Activated CD4-positive, alpha-beta T cell treated with anti-CD3 and anti-CD28 coated beads for 48 hours (primary cell): ENCODE data around the gene HAND2.

Experiments used
- DNase-seq: peaks from one replicate; pipeline ENCODE4 v3.0.0-alpha.2; 2020

HAND2 gene

DNA sequence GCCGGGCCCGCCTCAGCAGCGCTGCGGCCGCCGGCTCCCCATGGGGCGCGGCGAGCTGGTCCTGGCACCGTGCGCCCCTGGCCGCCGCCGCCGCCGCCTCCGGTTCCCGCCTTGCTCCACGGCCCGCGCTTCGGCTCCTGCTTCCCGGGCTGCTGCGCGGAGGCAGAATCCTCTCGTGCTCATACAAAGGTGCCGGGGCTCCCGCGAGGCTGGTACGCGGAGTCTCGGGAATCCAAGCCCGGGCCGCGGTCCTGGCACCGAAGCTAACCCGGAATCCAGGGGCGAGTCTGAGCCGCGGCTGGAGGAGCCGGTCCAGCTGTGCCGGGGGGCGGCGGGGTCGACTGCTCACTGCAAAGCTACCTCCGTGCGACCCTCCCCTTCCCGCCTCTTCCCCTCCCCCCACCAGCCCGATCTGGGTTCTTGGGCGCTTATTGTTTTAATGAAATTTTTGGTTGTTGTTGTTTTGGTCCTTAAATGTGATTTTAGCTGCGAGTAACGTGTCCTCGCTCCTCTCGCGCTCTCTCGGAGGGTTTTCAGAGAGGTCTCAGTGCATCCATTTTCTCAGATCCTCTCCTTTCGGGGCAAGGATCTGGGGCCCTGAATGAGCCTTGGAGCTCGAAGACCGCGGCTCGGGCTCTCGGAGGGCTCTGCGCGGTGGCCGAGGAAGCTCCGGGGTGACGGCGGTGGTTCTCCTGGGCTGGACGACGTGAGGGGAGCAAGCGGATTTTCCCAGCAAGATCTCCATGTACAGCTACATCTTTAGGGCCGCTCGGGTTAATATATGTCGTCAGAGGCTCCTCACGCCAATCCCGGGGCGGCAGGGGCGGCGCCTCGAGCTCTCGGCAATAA is at the start of gene HAND2:
Gene HAND2 (minus strand): TSS at position 753 of the 849 bp plus-strand sequence. CDS start 940 bp downstream, outside the sequence.
- no peak for DNase-seq

DNA sequence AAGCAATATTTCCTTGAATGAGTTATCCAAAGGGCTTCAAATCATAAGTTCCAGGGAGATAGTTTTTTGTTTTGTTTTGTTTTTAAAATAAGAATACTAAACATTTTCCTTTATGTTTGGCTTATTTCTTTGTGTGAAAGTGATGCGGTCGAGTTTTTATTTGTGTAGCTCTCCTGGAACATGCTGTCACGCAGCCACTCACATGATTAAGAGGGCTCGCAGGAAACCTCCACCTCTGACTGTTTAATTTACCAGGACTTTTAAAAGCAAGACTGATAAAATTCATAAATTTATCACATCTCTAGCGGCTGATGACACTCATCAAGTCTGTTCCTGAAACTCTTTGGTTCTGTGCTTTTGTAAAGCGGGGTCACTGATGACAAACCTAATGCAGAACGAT is 48.9 kb upstream of the HAND2 start:
- no peak for DNase-seq

DNA sequence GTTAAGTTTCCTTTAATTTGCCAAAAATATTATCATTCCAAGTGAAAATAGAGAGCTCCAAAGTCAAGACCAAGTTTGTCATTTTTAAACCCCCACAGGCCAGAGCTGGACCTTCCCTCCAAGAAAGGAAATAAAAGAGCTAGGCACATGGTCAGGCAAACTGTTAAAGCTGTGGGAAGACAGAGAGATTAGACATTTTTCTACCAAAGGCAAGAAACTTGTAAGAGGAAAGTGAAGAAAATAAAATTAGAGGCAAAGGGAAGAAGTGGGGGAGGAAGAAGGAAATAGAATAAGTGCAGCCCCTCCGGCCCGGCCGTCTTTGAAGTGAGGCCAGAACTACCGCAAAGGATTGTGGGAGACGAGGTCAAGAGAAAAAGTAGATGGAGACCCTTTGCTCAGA is 47.9 kb upstream of the HAND2 start:
- no peak for DNase-seq

DNA sequence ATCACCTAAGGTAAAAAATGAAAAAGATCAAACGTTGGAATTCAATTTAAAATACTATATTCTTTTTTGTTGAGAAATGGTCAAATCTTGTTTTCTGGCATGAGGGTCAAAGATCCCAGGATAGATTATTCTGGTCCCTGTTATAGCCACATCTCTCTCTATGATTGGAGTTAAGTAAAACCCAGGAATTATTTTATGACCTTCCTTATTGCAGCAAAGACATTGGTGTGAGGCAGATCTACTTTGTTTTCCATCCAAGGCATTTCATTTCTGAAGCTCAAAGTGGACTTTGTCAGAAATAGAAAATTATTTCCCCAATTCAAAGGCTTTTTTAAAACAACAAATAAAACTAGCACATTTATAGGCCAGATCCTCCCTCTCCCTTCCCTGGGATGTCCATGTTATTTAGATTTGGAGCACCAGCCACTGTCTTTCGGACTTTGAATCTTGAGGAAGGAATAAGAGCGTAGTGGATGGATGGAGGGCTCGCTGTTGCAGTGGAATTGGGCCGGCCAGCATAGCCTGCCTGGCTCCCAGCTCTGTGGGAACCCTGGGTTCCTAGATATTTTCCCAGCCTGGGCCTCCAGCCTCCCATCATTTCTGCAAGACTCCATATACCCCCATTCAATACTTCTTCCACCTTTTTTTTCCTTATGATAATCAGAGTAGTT is 45.6 kb upstream of the HAND2 start:
- no peak for DNase-seq

DNA sequence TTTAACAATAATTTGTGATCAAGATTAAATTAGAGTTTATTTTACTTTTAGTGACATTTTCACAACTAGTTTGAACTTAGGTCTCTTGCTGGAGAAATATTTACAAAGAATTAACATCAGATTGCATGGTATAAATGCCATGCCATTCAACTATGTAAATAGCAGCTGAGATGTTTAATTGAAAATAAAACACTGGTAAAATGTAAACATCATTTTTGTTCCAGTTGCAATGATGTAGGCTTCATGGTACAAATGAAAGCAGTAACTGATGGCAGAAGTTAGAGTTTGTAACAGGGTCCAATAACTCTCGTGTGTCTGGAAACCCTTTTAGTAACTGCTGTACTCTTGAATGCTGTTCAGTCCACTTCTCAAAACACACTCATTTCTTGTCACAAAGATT is 43.7 kb upstream of the HAND2 start:
- DNase-seq = no peak

DNA sequence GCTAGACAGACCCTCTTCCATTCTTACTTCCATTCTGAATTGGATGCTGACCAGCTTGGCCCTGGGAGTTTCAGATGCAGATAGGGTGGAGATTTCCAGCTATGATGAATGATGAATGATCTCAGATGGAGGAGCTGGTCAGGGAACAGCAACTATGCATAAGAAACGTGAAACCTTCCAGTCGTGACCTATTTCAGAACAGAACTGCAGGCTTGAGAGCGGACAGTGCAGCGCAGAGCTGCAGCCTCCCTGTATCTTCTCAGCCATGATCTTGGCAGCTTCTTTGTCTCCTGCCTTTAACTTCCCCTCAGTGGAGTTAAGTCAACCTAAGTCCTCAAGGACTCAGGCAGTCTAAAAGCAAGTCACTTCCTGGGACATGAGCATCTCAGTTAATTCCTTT is 43.3 kb upstream of the HAND2 start:
- no peak for DNase-seq

DNA sequence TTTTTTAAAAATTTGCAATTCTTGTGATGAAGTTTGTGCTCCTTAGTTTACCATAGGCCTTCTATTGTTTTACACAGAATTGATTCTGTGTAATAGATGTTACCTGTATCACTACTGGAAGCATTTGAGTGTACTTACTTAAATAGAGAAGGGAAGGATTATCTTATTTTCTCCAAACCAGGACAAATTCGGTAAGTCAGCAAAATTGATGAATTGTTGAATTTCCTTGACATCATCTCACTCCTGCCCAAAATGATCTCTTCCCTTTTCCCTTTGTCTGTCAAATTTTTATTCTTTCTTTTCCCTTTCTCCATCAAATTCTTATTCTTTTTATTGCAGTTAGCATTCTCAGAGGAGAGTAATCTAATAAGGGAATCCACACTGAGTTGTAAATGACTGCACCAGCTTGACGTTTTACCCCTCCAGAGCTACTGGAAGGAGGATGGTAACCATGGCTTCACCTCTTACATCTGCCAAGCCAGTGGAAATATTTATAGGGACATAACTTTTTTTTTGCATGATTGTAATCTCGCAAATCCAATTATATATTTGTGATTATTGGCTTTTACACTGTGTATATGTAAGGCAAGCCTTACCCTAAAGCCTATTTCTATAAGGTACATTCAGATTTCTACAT is 42.6 kb upstream of the HAND2 start:
- DNase-seq = no peak

DNA sequence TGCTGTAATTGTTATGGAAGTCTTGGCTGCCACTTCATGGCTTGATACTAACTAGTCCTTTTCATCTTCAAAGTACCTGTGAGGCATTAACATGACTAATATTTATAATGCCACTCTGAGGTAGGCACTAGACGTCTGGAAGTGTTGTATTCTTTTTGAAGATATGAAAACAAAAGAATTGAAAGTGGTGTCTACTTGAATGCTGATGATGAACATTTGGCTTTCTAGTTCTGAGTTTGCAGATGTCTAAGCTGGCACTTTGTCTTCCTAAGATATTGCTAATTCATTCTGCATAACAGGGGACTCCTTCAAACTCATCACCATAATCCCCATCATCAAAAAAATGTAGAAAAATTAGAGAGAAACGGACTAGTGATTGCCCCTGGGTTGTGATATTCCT is 41.6 kb upstream of the HAND2 start:
- DNase-seq = no peak

DNA sequence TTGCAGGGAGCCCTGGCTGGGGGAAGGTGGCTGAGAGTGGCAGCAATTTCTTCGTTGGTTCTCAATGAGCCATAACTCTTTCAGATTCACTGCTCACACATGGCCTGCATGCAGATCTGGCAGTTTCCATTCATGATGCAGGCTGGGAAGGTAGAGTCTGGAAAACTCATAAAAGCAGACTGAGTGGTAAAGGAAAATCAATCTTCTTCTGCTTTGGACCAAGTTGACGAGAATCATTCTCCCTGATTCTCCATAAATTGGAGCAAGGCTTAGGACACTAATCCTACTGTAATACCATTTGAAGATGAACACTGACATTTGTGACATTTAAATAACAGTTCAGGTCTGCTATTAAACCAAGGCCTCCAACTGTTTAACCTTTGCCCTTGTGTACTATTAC is 35.3 kb upstream of the HAND2 start:
- no peak for DNase-seq

DNA sequence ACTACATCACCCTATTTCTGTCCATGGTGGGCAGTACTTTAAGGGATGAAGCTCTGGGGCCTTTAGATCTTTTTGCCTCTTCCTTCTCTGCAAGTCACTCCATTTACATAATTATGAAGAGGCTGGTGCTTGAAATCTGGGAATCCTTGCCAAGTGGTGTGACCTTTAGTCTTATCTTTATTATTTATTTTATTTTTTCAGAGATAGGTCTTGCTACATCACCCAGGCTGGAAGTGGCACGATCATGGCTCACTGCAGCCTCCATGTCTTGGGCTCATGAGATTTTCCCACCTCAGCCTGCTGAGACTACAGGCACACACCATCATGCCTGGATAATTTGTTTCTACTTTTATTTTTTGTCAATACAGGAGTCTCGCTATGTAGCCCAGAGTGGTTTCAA is 34.4 kb upstream of the HAND2 start:
- no peak for DNase-seq

DNA sequence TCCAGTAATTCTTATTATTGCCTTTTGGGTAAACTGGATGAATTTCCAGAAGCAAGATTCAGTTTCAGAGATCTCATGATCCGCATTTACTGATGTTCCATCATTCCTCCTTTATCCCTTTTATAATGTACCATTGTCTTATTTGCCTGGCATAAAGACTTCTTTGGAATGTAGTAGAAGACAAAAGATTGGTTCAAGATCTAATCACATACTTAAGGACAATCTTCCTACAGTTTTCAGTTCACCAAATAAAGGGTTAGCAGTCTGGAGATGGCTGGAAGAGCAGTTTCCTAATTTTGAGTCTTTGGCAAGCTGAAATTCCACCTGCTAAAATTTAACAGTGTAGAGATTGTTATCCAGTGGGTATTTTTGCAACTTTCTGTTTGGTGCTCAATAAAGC is 30.9 kb upstream of the HAND2 start:
- no peak for DNase-seq

DNA sequence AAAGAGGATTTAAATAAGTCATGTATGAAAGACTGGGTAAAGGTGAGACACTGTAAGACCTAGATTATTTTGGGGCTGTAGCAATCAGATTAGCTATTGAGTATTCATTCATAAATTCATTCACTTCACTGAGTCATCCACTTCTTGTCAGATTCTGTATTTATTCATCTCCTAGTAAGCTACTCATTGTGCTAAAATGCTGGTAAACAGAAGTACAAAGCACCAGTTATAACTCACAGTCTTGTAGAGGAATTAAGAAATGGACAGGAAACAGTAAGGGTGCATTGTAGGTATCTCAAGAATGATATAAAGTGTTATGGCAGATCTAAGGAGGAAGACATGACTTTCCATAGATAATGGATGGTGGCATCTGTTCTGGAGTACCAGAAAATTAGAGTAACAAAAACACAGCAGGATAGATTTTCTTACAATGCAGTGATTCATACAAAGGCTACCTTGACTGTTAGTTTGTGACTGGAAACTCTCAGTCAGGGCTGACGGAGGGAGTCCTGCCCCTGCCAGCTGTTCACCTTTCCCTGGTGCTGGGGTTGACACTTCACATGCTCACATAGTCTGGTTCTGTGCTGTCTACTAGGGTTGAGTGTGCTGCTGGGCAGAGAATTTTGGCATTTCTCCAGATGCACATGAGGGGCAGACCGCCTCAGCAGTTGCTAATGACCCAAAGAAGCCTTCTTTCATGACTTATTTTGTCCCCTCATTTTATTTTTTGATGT is 26.5 kb upstream of the HAND2 start:
- no peak for DNase-seq

DNA sequence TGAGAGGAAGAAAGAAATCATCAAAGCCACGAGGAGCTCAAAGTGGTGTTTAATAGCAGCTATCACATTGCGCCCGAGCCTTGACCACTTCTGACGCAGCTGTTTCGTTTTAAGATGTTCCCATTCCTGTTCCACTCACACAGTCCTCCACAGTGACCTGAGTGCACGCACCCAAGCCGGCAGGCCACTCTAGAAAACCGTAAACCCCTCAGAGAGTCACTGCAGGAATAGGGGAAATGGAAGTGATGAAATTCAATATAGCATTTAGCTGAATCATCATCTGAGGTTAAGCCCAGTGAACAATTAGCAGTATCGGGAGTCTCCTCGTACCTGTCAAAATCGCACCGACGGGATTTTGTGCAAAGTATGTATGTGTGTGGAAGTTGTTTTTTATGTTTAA is 17.9 kb upstream of the HAND2 start:
- DNase-seq = no peak

DNA sequence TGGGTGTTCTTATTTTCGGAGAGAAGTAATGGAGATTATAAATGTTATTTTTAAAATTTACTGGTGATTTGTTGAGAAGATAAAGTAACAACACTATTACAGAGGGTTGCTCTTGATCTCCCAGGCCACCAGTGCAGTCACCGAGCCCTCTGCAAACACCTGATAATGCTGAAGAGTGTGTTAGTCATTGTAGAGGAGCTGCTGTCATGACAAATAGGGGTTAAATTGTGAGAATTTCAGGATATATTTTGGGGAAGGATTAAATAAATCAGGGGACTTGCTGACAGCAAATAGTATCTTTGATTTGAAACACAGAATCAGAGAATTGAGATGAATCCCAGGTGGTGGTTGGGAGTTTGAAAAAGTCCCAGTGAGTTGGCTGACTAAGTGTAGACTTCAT is 16.7 kb upstream of the HAND2 start:
- DNase-seq = no peak

DNA sequence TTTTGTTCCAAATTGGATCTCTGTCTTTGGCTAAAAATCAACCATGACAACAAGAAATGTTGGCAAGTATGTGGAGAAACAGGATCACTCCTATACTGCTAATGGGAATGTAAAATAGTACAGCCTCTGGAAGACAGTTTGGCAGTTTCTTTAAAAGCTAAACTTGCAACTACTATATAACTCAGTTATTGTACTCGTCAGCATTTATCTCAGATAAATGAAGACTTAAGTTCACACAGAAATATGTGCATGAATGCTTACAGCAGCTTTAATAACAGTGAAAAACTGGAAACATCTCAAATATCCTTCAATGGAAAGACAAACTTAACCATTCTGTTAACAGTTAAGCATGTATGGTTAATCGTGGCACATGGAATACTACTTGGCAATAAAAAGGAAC is 15.4 kb upstream of the HAND2 start:
- no peak for DNase-seq

DNA sequence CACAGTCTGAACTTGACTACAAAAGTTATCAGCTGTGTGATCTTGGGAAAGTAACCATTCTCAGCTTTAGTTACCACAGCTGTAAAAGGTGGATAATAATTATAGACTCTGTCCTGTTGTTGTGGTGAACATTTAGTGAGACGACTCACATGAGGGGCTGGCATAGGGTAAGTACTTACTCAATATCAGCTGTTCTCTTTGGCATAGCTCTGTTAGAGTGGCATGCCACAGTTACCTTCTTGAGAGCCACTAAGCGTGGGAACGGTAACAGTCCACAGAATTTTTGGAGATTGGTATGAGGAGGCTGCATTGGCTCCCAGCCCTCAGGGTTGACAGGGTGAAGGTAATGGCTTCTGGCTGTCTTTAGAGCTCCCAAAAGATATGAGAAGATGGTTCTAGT is 13.2 kb upstream of the HAND2 start:
- no peak for DNase-seq

DNA sequence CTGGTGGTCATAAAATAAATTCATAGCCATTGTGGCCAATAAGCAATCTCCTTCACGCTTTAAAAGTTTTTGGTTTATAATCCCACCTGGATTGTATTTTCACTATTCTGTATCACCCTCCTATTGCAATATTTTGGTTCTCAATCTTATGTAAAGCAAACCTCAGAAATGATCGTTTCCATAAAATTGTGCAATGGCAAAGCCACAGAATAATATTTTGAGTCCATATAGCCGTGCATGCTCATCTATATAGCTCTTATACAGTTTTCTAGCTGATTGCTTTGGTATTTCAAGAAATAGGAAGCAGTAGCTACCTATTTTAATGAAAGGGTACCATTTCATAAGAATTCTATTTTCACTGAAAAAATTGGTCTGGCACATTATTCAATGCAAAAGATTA is 10.0 kb upstream of the HAND2 start:
- no peak for DNase-seq

DNA sequence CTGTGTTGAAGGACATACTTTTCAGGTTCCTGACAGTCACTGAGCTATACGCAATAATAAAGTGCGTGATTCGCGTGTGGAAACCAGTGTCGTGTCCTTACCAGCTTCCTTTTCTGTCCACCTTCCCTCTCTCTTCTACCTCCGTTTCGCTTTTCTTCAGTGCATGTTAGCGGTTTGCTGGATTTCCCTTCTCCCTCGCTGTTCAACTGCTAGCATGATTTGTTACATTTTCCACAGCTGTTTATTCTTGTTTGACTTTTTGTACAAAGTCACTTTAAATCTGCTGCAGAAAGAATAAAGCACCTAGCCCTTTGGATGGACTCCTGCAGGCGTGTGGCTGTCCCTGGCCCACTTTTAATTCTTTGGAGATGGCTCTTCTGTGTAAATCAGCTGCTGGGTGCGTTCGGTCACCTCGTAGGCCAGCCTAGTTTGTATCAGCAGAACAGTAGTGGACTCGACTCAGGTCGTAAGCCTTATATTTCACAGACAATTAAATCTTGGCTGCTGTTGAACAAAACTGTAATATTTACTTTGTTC is 8.9 kb upstream of the HAND2 start:
- no peak for DNase-seq

DNA sequence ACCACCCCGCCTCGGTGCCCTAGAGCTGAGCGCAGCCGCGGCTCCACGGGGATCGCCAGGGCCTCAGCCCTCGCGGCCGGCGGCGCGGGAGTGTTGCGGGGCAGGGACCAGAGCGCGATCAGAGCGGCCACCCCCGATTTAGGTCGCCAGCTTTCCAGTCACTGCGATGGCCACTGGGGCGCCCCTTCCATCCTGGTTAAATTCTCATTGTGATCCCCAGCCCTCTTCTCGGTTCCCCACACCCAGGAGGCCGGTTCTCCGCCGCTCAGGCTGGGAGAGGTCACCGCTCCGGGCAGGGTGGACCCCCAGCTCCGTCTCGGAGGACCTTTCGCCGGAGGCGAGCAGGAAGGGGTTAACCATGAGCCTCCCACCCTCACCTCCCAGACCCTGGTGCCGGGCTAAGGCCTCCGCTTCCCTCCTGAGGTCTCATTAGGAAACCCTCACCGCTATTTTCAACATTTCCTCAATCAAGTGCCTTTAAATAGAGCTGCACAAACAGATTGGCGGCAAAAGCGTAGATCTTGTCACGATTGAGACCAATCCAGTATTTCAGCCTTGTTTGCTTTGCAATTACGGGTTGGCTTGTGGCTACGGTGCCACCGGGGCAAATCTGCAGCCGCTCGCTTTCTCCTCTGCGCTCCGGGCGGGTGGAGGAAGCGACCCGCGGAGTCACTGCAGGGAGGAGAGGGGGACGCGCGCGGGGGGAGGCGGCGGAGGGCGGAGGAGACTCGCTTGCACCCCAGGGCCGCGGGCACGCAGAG is 8.3 kb upstream of the HAND2 start:
- DNase-seq = no peak

DNA sequence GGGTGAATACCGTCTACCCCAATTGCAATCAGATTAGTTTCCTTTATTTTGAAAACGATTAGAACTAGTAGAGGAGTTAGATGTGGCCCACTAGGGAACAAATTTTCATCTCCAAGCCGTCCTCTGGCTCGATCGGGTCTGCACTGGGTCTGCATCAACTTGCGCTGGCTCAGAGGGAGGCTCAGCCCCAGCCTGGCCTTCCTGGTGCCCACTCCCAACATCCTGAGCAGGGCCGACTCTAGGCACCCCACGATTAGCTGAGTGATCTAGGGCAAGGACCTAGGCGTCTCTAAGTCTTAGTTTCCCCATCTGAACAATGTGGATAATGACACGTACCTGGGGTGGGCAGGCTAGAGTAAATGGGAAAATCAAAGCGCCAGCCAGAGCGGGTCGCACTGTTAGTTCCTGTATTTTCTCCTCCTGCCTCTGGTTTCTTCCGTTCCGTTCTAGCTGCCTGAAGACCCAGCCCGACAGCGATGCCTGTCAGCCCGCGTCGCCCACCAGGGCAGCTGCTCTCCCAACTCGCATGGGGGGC is 7.7 kb upstream of the HAND2 start:
- no peak for DNase-seq

DNA sequence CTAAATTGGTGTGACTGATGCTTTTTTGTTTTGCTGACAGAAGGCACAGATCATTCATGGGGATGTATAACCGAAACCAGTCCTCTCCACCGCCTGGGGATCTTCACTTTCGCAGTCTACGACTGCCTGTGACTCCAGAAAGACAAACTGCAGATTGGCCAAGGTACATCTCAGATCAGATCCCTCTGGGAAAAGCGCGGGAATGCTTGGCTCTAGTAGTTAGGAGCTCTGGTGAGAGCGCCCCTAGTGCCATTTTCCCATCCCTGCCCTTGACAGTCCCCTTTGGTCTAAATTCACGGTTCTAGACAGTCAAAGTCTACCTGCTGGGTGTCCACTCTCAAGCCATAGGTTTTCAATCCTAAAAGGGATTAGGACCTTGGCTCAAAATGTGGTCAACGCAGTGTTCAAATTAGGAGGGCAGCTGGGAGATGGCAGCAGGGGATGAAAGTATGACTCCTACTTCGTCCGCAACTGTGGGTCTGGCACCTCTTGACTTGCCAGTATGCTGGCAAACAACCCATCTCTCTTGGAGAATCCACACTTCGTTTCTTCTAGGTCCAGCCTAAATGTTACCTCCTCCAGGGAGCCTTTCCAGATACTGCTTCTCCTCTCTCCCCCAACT is 6.9 kb upstream of the HAND2 start:
- no peak for DNase-seq

DNA sequence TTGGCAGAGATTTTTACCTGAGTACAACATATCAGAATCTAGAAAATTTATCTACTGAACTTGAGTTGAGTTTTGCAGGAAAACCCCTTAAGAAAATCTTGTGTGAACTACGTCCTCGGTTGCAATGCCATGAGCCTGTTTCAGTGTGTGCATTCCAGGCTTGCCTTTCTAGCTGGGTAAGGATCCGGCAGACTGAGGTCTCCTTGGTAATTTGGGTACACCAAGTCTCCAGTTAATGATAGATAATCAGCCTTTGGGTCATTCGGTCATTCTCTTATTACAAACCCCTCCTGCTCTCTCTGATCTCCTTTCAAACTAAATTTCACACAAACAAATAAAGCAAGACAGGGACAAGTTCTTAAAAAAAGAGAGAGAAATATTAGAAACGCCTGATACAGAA is 5.9 kb upstream of the HAND2 start:
- no peak for DNase-seq
